Upper lobe of right lung (tissue), 1 donor: ENCODE data around the gene ALDH3B1. TPM values are rescaled to one million over a fixed set of nuclear protein-coding genes. Genes with fewer than 3 reads are reported as not detected.
"Not testable (repeated sequence)": the region's sequence is repeated elsewhere in the genome, so short reads cannot be mapped to it uniquely, and the experiment has no call there.

ENCODE experiments used
- ATAC-seq: fragments of 200-7000 bp; cut with Tn5 transposase; one replicate; pipeline ENCODE4 v1.9.1; 2020; ENCODE audit warnings: mild to moderate bottlenecking, moderate library complexity
- DNase-seq: peaks from one replicate; pipeline ENCODE4 v3.0.0-alpha.2; 2020
- H3K27ac ChIP-seq: fragments of 200-600 bp; one replicate; pipeline ENCODE4 v1.8.0; 2022
- H3K27me3 ChIP-seq: fragments of 200-600 bp; one replicate; pipeline ENCODE4 v1.8.0; 2022; ENCODE audit warnings: mild to moderate bottlenecking
- H3K36me3 ChIP-seq: fragments of 200-600 bp; one replicate; pipeline ENCODE4 v1.8.0; 2022
- H3K4me1 ChIP-seq: fragments of 200-600 bp; one replicate; pipeline ENCODE4 v1.8.0; 2022
- H3K4me3 ChIP-seq: fragments of 200-600 bp; one replicate; pipeline ENCODE4 v1.8.0; 2022; ENCODE audit warnings: mild to moderate bottlenecking
- H3K9me3 ChIP-seq: fragments of 200-600 bp; one replicate; pipeline ENCODE4 v1.8.0; 2022
- CTCF ChIP-seq: fragments of 200-600 bp; IDR thresholded peaks from one replicate; pipeline ENCODE4 v1.8.0; 2022; ENCODE audit warnings: antibody characterized with exemption
- intact Hi-C: fragments of 100-400 bp; cut with DNase I; formaldehyde crosslinking; loops from one replicate; pipeline ENCODE4 v1.11.0; 2022
- long read RNA-seq: library from polyadenylated mRNA; unstranded; transcript quantifications from one replicate; pipeline ENCODE4 v2.0.0, GENCODE V29; 2021
- total RNA-seq: library from RNA; stranded (reverse); fragmentation: NEBNext Ultra II Directional; extraction: Animal tissue kit (Norgen Biotek cat#: 25700); gene quantifications from one replicate; pipeline ENCODE4 v1.2.1, GENCODE V29; 2021
- donor health status: DM: no; HTN: yes; CAD: no; lungs with severe emphysema.

ALDH3B1 gene
- total RNA-seq = 95.9 TPM
- long read RNA-seq, transcript ALDH3B1-201 (10 exons, 2,786 nt) = major isoform, 72 of 131 reads
- long read RNA-seq, transcript ALDH3B1-204 (10 exons, 2,280 nt) = minor isoform, 7 of 131 reads
- long read RNA-seq, partial matches to known transcripts = 21 of 131 reads
- long read RNA-seq, other reads (novel, unspliced or antisense) = 27 of 131 reads

- Histone ChIP-seq H3K27me3 (no peaks in the 10 kb centered on the region), H3K4me1 (peaks cover 57% of the 10 kb centered on the region), H3K4me3 (peak within 1 kb of the TSS; percentile 53), H3K36me3 (no peaks in the 10 kb centered on the region), H3K9me3 (no peaks in the 10 kb centered on the region), H3K27ac (peak within 1 kb of the TSS; percentile 91)
- ATAC-seq (peak; percentile 80), DNase-seq (peak; percentile 99)
- no peak for TF ChIP-seq CTCF
- intact Hi-C loops = no loop called here
These were observed at the start of gene ALDH3B1 for GRCh38 chr11:68010090-68011041. ALDH3B1 (plus strand) TSS chr11:68010327; CDS start chr11:68015298, 4,971 bp downstream.

- H3K4me3 ChIP-seq, H3K36me3 ChIP-seq, H3K4me1 ChIP-seq, H3K9me3 ChIP-seq, H3K27ac ChIP-seq, ATAC-seq, intact Hi-C loops, DNase-seq, H3K27me3 ChIP-seq: not testable (repeated sequence)
These were observed 46.9 kb upstream of the ALDH3B1 start for GRCh38 chr11:67963217-67963616.

GRCh38 chr11:67963879-67964278 lies 46.2 kb upstream of the ALDH3B1 start:
- H3K36me3 ChIP-seq, H3K9me3 ChIP-seq, intact Hi-C loops, H3K27me3 ChIP-seq, H3K27ac ChIP-seq, DNase-seq, ATAC-seq, H3K4me3 ChIP-seq, H3K4me1 ChIP-seq: not testable (repeated sequence)

GRCh38 chr11:67964746-67965145 lies 45.4 kb upstream of the ALDH3B1 start:
- H3K4me1 ChIP-seq, H3K27ac ChIP-seq, H3K27me3 ChIP-seq, ATAC-seq, H3K9me3 ChIP-seq, H3K36me3 ChIP-seq, intact Hi-C loops, H3K4me3 ChIP-seq, DNase-seq: not testable (repeated sequence)

- H3K27ac ChIP-seq, H3K36me3 ChIP-seq, H3K9me3 ChIP-seq, H3K4me1 ChIP-seq, H3K4me3 ChIP-seq, intact Hi-C loops, H3K27me3 ChIP-seq, ATAC-seq: not testable (repeated sequence)
- DNase-seq = peak; percentile 23
These were observed 44.2 kb upstream of the ALDH3B1 start for GRCh38 chr11:67965830-67966348.

- H3K9me3 ChIP-seq, ATAC-seq, H3K4me3 ChIP-seq, H3K4me1 ChIP-seq, DNase-seq, H3K36me3 ChIP-seq, H3K27me3 ChIP-seq, H3K27ac ChIP-seq, intact Hi-C loops: not testable (repeated sequence)
These were observed 35.4 kb upstream of the ALDH3B1 start for GRCh38 chr11:67974746-67975145.

- H3K9me3 ChIP-seq, H3K4me1 ChIP-seq, H3K27ac ChIP-seq, H3K27me3 ChIP-seq, H3K4me3 ChIP-seq, intact Hi-C loops, ATAC-seq, H3K36me3 ChIP-seq: not testable (repeated sequence)
- DNase-seq = peak; percentile 70
These were observed 31.2 kb upstream of the ALDH3B1 start for GRCh38 chr11:67978766-67979418.

GRCh38 chr11:67981226-67981625 lies 28.9 kb upstream of the ALDH3B1 start:
- H3K36me3 ChIP-seq, H3K4me3 ChIP-seq, ATAC-seq, H3K27me3 ChIP-seq, intact Hi-C loops, H3K4me1 ChIP-seq, H3K27ac ChIP-seq, H3K9me3 ChIP-seq: not testable (repeated sequence)
- peak; percentile 6 for DNase-seq

- H3K4me3 ChIP-seq, intact Hi-C loops, H3K4me1 ChIP-seq, H3K36me3 ChIP-seq, H3K27me3 ChIP-seq, H3K9me3 ChIP-seq, ATAC-seq, H3K27ac ChIP-seq: not testable (repeated sequence)
- peak; percentile 32 for DNase-seq
These were observed 27.8 kb upstream of the ALDH3B1 start for GRCh38 chr11:67982255-67982857.
